ENCODE results near the gene C4orf36. TPM values are rescaled to one million over a fixed set of nuclear protein-coding genes. Genes with fewer than 3 reads are reported as not detected.

C4orf36 gene
- total RNA-seq, 1 experiment from 2014 or later, result 5.3 TPM

GRCh38 chr4:86892636-86892960, 376 bp upstream of the C4orf36 start:
- Histone ChIP-seq H3K9me3 (ENCODE audit: low read depth, low read length, poor library complexity, severe bottlenecking) (no peaks in the 10 kb centered on the region), H3K4me3 (ENCODE audit: low read depth, low read length, poor library complexity, severe bottlenecking) (peak overlapping the region; percentile 60), H3K4me1 (ENCODE audit: insufficient read depth, low read length, poor library complexity, severe bottlenecking) (peaks cover 17% of the 10 kb centered on the region), H3K36me3 (ENCODE audit: insufficient read depth, low read length, poor library complexity, severe bottlenecking) (no peaks in the 10 kb centered on the region), H3K27me3 (replicated peaks; ENCODE audit: insufficient read depth, low read depth, low read length, poor library complexity) (no peaks in the 10 kb centered on the region), H3K27ac (ENCODE audit: low read depth, low read length, poor library complexity, severe bottlenecking) (peak overlapping the region; percentile 89)
- BruUV-seq (replicated peaks), result no TSS peak
- intact Hi-C loops (cut with micrococcal nuclease; ENCODE audit: unreplicated experiment), result loop anchor here (5.0 kb wide), 1 partner anchor 295 kb away; no protein-coding TSS in a partner anchor
- POLR2A ChIA-PET (ENCODE audit: low non-redundant PET), result no interaction called here
- no peak for TF ChIP-seq CTCF (conservative IDR thresholded peaks at IDR 0.05; ENCODE audit: low read depth, low read length)
- TF ChIP-seq EZH2 (IDR thresholded peaks at IDR 0.05; ENCODE audit: borderline replicate concordance, low read depth, low read length, poor library complexity, severe bottlenecking), result no peak
- CTCF ChIA-PET, result interaction anchor here (1.0 kb wide), 1 partner anchor 397 kb away, joined by 4 read pairs; no protein-coding TSS in a partner anchor
- no peak for DNase-seq (ENCODE audit: low spot score)

GRCh38 chr4:86890790-86891189, 1.4 kb downstream of the C4orf36 start:
- Histone ChIP-seq H3K27me3 (replicated peaks; ENCODE audit: insufficient read depth, low read depth, low read length, poor library complexity) (no peaks in the 10 kb centered on the region), H3K36me3 (ENCODE audit: insufficient read depth, low read length, poor library complexity, severe bottlenecking) (no peaks in the 10 kb centered on the region), H3K27ac (ENCODE audit: low read depth, low read length, poor library complexity, severe bottlenecking) (no peak overlapping the region), H3K4me3 (ENCODE audit: low read depth, low read length, poor library complexity, severe bottlenecking) (peak overlapping the region; percentile 60), H3K9me3 (ENCODE audit: low read depth, low read length, poor library complexity, severe bottlenecking) (no peaks in the 10 kb centered on the region), H3K4me1 (ENCODE audit: insufficient read depth, low read length, poor library complexity, severe bottlenecking) (peaks cover 14% of the 10 kb centered on the region)
- no peak for TF ChIP-seq CTCF (conservative IDR thresholded peaks at IDR 0.05; ENCODE audit: low read depth, low read length)
- no peak for TF ChIP-seq EZH2 (IDR thresholded peaks at IDR 0.05; ENCODE audit: borderline replicate concordance, low read depth, low read length, poor library complexity, severe bottlenecking)
- ChIA-PET POLR2A (ENCODE audit: low non-redundant PET) (no interaction called here), CTCF (no interaction called here)
- intact Hi-C loops (cut with micrococcal nuclease; ENCODE audit: unreplicated experiment), result loop anchor here (5.0 kb wide), 1 partner anchor 293 kb away; no protein-coding TSS in a partner anchor
- BruUV-seq (replicated peaks), result no TSS peak
- DNase-seq (ENCODE audit: low spot score), result peak; percentile 19

GRCh38 chr4:86879641-86880040, 12.6 kb downstream of the C4orf36 start:
- TF ChIP-seq CTCF (conservative IDR thresholded peaks at IDR 0.05; ENCODE audit: low read depth, low read length) (no peak), EZH2 (IDR thresholded peaks at IDR 0.05; ENCODE audit: borderline replicate concordance, low read depth, low read length, poor library complexity, severe bottlenecking) (no peak)
- no TSS peak for BruUV-seq (replicated peaks)
- no peaks in the 10 kb centered on the region for H3K4me1 ChIP-seq (ENCODE audit: insufficient read depth, low read length, poor library complexity, severe bottlenecking)
- no peak overlapping the region for H3K27ac ChIP-seq (ENCODE audit: low read depth, low read length, poor library complexity, severe bottlenecking)
- intact Hi-C loops (cut with micrococcal nuclease; ENCODE audit: unreplicated experiment), result no loop called here
- no peak overlapping the region for H3K4me3 ChIP-seq (ENCODE audit: low read depth, low read length, poor library complexity, severe bottlenecking)
- H3K36me3 ChIP-seq (ENCODE audit: insufficient read depth, low read length, poor library complexity, severe bottlenecking), result no peaks in the 10 kb centered on the region
- no peak for DNase-seq (ENCODE audit: low spot score)
- POLR2A ChIA-PET (ENCODE audit: low non-redundant PET), result no interaction called here
- CTCF ChIA-PET, result no interaction called here
- no peaks in the 10 kb centered on the region for H3K27me3 ChIP-seq (replicated peaks; ENCODE audit: insufficient read depth, low read depth, low read length, poor library complexity)
- no peaks in the 10 kb centered on the region for H3K9me3 ChIP-seq (ENCODE audit: low read depth, low read length, poor library complexity, severe bottlenecking)
